Keratinocyte (primary cell): ENCODE measurements around the gene ZNF157.

ENCODE experiments used
- CTCF ChIP-seq, 3 experiments: IDR thresholded peaks in 1 of 3; conservative IDR thresholded peaks in 1 of 3; optimal IDR thresholded peaks in 1 of 3; 2 replicates in 2 of 3; 3 replicates in 1 of 3; pipeline versions ENCODE3 to v1.5.1; 2011; ENCODE audit warnings: low read length in 3 of 3, mild to moderate bottlenecking in 3 of 3, moderate library complexity in 2 of 3, control low read depth in 1 of 3, inconsistent platforms in 1 of 3; ENCODE audit not compliant: insufficient read depth in 2 of 3; ENCODE audit errors: extremely low read depth in 1 of 3
- EZH2 ChIP-seq: IDR thresholded peaks from one replicate; pipeline ENCODE4 v1.6.1; 2012; ENCODE audit warnings: inconsistent platforms, mild to moderate bottlenecking, low read length, moderate library complexity

- TF ChIP-seq EZH2 (no peak), CTCF (optimal IDR thresholded peaks at IDR 0.05 in 1 of 3, IDR thresholded peaks at IDR 0.05 in 1 of 3, conservative IDR thresholded peaks at IDR 0.05 in 1 of 3; ENCODE audit: extremely low read depth in 1 of 3, insufficient read depth in 2 of 3, low read length in 3 of 3) (no peak)
These were observed 48.5 kb upstream of the ZNF157 start for GRCh38 chrX:47321823-47322371.
